PC-3 (cell line): ENCODE results near the gene TCF12.

Experiments used
- EZH2 ChIP-seq: fragments of 300-600 bp; sonication (generic); IDR thresholded peaks from one replicate; pipeline ENCODE4 v1.6.1; 2017; ENCODE audit warnings: antibody characterized with exemption, mild to moderate bottlenecking, low read length; ENCODE audit not compliant: unreplicated experiment
- EZH2phosphoT487 ChIP-seq: fragments of 300-600 bp; sonication (generic); IDR thresholded peaks from 2 replicates; pipeline ENCODE4 v1.6.1; 2018; ENCODE audit warnings: mild to moderate bottlenecking, antibody characterized with exemption, low read length, borderline replicate concordance
- TF ChIP-seq, protein P1 (sequence below): fragments of 300-600 bp; sonication (generic); conservative IDR thresholded peaks from 2 replicates; pipeline ENCODE4 v1.5.1; 2017; ENCODE audit warnings: antibody characterized with exemption, low read depth, mild to moderate bottlenecking, low read length

DNA sequence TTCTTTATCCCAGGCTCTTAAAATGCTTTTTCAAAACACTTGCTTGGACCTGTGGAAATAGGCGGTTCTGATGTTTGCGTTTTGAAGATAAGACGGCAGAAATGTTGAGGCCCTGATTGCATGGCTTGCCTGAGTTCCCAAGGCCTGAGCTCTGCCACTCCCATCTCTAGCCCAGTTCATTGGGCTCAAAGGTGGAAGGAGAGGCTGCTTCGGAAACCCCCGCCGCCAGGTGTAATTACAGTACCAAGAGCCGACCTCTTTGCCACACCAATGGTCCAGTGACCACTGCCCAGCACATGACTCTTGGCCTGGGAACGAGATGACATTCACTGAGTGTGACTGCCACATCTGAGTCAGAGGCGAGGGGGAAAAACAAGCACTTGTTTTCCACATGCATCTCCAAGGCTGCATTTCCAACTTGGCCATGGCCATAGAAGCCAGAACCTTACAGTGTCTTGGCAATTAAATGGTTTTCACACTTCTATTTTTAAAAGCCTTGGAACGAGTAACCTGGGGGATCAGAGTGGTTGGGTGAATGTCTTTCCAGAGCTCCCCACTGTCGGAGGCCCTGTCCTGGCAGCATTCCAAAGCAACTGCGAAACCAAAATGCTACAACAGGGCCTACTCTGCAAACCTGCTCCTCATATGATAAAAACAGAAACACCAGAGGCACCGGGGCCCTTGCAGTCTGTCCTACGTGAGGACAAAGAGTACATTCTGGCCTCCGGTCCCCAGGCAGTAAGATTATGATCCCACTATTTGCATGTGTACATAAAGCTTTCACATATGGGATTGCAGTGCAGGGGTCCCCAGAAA is 394.1 kb downstream of the TCF12 start:
- TF ChIP-seq, protein P1, sequence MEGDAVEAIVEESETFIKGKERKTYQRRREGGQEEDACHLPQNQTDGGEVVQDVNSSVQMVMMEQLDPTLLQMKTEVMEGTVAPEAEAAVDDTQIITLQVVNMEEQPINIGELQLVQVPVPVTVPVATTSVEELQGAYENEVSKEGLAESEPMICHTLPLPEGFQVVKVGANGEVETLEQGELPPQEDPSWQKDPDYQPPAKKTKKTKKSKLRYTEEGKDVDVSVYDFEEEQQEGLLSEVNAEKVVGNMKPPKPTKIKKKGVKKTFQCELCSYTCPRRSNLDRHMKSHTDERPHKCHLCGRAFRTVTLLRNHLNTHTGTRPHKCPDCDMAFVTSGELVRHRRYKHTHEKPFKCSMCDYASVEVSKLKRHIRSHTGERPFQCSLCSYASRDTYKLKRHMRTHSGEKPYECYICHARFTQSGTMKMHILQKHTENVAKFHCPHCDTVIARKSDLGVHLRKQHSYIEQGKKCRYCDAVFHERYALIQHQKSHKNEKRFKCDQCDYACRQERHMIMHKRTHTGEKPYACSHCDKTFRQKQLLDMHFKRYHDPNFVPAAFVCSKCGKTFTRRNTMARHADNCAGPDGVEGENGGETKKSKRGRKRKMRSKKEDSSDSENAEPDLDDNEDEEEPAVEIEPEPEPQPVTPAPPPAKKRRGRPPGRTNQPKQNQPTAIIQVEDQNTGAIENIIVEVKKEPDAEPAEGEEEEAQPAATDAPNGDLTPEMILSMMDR, result no peak
- TF ChIP-seq EZH2 (no peak), EZH2phosphoT487 (no peak)
